GM11168 (cell line): ENCODE measurements around the gene CMA1.
"Not testable (repeated sequence)": the region's sequence is repeated elsewhere in the genome, so short reads cannot be mapped to it uniquely, and the experiment has no call there.

ENCODE experiments used
- in situ Hi-C: fragments of 300-500 bp; cut with MboI; formaldehyde crosslinking; loops from one replicate; pipeline ENCODE4 v1.12.0; 2022; ENCODE audit warnings: low sequenced_read_pairs; ENCODE audit not compliant: unreplicated experiment

CMA1 gene

DNA sequence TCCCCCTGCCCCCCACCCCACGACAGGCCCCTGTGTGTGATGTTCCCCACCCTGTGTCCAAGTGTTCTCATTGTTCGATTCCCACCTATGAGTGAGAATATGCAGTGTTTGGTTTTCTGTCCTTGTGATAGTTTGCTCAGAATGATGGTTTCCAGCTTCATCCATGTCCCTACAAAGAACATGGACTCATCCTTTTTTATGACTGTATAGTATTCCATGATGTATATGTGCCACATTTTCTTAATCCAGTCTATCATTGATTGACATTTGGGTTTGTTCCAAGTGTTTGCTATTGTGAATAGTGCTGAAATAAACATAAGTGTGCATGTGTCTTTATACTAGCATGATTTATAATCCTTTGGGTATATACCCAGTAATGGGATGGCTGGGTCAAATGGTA lies 37.6 kb downstream of the CMA1 start:
- in situ Hi-C loops, result not testable (repeated sequence)

- in situ Hi-C loops, result no loop called here
These were observed 42.3 kb downstream of the CMA1 start for GRCh38 chr14:24465805-24466204.

DNA sequence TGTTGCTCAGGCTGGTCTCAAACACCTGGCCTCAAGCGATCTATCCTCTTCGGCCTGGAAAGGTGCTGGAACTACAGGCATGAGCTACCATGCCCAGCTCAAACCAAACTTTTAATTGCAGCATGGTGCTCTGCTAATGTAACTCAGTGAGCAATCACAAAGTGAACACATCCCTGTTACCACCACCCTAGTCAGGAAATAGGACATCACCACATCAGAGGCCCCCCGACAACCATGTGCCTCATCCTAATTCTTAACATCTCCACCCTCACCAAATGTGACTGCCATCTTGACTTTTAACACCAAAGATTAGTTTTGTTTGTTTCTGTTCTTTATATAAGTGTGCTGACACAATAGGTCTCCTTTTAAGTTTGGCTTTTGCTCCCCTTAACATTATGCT lies 42.7 kb downstream of the CMA1 start:
- in situ Hi-C loops, result no loop called here

DNA sequence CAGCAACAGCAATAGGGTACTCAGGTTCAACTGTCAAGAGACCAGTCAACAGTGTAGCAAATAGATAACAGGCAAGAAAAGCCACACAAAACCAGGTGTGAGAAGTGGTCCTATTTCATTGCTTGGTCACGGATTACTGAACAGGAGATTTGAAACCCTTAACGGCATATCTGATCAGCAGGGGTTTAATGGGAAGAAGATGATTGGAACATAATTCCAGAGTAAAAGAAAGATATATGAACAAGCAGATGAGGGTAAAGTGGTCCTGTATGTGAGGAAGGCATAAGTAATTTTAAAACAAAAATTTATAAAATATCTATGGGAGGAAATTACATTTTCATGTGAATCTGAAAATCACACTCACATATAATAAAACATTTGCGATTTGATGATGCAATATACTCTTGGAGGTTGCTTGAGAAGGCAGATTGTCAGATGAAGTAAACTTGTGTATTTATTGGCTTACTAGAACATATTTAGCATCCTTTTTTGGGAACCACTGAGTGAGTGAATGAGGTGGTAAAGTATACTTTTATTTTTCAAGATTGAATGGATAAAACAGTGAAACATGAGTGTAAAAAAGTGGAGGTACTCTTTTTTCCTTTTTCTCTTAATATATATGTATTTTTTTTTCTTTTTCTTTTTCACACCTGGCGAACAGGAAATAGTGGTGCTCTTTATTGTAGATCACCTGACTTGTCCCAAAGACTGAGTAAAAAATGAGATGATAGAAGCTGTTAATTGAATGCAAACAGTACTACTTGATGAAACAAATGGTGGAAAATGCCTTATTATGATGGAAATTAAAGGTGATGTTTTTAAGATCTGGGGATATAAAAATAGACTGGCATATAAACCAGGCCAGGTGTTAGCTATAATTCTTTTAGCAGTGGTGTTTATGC lies 43.9 kb downstream of the CMA1 start:
- in situ Hi-C loops, result no loop called here

DNA sequence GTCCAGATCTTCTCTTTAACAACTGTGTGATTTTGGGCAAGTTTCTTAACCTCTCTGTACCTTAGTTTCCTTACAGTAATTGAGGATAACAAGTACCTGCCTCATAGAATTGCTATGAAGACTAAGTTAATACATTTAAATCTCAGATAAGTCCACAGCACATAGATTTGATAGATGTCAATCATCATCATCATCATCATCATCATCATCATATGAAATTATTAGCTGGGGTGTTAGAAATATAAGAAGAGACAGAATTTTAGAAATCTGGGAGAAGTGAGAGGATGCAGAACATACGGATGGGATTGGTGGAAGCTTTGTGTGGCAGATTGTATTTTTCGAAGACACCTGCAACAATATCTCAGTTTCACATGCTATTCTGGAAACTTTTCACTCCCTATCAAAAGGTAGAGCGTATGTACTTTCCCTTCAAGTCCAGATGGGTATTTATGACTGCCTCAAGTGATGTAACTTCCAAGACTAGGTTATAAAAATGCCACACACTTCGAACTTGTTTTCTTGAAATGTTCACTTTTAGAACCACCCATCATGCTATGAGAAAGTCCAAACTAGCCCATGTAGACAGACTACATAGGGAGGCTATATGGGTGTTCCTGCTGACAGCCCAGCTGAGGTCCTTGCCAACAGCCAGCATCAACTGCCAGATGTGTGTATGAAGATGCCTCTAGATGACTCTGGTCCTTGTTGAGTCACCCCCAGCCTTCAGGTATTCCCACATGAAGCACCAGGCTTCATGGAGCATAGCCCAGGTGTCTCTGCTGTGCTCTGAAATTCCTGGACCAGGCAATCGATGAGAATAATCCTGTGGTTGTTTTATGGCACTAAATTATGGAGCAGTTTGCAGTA lies 44.8 kb downstream of the CMA1 start:
- in situ Hi-C loops, result no loop called here

GRCh38 chr14:24461336-24461735 lies 46.7 kb downstream of the CMA1 start:
- in situ Hi-C loops, result no loop called here

DNA sequence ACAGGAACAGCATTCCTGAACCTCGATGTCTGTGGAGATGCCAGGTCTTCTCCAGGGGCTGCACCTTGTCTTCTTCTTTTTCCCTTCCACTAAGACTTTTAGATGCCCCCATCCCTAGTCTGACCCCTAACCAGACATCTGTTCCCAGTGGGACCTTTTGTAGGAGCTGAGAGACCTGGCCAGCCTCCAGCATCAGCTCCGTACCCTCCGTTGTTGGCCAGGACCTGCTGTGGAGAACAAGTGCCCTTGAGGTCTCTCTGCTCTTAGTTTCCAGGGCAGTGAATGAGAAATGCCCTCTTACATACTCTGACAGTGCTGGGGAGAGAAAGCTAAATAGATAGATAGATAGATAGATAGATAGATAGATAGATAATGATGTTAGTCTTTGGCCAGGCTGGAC lies 48.7 kb downstream of the CMA1 start:
- in situ Hi-C loops, result no loop called here

- in situ Hi-C loops, result no loop called here
These were observed 49.3 kb downstream of the CMA1 start for GRCh38 chr14:24458736-24459135.

GRCh38 chr14:24456980-24457379 lies 51.1 kb downstream of the CMA1 start:
- in situ Hi-C loops, result no loop called here
